ENCODE results near the gene THAP4.

THAP4 gene

DNA sequence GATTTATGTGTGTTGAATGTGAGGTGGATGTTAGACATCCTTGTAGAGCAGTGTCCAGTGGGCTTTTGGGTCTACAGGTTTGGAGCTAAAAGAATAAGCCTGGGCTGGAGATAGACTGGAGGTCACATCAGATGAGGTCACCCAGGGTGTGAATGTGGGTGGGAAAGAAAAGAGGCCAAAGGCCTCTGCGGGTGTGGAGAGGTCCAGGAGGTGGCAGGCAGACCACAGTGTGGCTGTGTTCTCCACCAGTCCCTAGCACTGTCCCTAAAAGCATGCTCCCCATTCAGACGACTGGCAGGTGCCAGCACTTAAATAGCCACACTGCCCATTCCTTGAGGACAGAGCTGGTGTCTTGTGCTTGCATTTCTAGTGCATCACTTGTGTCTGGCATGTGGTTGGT lies 4.7 kb upstream of the THAP4 start:
- FAIRE-seq = no peak
- no peak for DNase-seq (ENCODE audit: extremely low spot score, insufficient read length, low read depth)

DNA sequence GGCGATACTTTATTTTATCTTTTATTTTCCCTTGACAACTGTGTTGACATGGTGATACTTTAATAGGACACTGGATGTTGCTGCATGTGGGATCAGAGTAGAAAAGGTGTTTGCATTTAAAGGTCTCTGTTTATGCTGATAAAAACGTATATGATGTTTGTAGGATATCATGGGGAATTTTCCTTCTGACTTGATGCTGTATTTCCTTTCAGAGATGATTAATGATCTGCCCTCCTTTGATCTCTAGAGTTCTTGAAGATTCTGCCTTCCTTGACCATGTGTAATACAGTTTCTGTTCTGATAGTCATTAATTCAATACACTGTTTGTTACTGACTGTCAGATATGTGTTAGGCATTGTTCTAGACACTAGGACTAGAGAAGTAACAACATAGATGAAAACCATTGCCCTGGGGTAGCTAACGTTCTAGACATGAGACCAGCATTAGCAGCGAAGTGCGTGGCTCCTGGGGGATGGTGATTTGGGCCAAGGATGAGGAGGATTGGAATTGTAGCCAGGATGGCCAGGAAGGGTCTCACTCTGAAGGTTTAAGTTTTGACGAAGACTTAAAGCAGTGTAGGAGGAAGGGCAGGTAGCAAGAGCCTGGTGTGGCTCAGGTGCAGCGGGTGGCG lies 3.3 kb upstream of the THAP4 start:
- DNase-seq (ENCODE audit: extremely low spot score, insufficient read length, low read depth) = no peak
- no peak for FAIRE-seq

DNA sequence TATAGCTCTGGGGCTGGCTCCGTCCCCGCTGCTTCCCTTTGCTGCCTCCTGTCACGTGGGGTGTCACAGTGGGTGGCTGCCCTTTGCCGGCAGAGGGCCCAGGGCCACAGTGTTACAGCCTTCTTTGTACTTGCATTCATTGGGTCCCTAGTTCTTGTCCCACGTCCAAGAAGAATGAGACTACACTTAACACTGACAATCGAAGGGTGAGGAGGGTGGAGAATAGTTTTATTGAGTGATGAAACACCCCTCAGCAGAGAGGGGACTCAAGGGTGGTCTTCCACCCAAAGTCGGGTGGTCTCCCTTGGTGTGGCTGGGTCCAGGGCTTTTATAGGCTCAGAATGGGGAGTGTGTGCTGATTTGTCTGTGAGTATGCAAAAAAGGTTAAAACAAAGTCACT lies 2.4 kb upstream of the THAP4 start:
- no peak for DNase-seq (ENCODE audit: extremely low spot score, insufficient read length, low read depth)
- FAIRE-seq = no peak

DNA sequence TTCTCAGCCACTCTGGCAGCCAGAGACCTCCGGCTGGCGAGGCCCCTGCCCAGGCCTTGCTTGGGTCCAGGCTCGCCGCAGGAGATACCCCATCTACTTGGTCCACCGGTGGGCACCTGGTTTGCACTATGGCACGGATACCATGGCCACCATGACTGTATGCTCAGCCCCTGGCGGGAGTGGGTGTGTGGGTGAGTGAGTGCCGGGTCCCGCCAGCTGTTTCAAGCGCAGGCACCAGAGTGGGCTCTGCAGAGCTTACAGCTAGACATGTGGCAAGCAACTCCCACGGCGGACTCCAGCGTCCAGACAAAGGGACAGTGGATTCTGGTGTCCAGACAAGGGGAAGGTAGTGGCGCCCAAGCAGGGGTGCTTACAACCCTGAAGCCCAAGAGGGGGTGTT lies 2.0 kb upstream of the THAP4 start:
- no peak for DNase-seq (ENCODE audit: extremely low spot score, insufficient read length, low read depth)
- no peak for FAIRE-seq

DNA sequence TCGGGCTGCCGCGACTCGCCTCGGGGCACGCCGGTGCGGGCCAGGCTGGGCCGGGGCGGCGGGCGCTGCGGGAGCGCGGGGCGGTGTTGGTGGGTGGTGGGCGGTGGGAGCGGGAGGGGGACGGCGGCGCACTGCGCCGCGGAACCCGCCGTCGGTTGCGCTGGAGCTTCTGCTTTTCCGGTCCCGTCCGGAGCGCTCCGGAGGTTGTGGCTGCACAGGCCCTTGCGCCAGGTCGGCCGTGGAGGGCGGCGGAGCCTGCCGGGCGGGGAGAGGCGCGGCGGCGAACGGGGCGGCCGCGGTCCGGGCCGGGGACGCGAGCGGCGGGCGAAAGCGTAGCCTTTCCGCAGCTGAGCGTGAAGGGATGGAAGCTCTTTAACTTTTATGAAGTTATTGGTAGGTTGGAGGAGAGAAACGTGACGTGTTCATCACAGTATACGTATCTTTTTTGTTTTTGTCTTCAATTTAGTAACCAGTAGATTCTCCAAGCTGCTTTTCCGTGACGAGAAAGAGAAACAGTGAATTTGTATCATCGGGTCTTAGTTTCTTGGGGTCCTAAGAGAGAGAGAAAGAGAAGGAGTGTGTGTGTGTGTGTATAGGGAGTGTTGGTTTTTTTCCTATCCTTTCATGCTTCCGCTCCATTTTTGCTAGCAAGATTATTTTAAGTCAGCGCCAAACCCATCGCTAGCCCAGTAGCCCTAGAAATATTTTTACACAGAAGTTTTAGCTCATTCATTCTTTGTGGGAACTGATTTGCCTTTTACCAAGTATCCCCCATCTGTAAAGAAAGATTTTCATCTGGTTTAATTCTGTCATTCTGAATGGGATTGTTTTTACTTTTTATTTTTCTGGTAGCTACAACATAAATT lies 1.1 kb upstream of the THAP4 start:
- FAIRE-seq (no peak), DNase-seq (ENCODE audit: extremely low spot score, insufficient read length, low read depth) (peak; percentile 12)

DNA sequence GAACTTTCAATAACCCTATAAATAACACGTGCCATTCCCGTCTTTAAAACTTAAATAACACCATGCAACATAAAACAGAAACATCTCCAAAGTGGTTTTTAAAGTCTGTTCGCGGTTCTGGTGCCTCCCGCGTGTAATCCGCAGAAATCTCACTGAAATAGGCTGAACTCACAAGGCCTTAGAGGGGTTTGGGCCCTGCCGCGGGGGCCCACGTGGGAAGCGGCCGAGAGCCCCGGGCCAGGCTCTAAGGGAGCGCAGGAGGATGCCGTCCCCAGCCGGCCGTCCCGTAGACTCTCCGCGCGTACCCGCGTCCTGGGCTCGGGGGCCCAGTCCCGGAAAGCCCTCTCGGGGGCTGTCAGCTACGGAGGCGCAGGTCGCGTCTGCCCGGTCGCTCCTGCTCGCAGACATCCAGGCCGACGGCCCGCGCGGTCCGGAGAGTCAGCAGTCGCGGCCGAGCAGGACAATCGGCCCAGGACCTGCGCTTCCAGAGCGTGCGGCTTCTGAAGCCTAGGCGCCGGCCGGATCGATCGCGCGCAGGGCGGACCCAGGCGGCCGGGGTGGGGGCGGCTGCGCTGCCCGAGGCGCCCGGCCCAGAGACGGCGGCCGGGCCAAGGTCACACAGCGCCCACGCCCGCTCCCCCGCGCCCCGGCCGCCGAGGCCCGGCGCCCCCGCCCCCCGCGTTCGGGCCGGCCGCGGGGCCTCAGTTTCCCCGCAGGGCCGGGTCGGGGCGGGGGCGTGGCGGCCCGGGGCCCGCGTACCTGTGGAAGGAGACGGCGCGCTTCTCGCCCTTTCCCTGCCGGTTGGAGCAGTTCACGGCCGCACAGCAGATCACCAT lies 558 bp downstream of the THAP4 start:
- peak; percentile 15 for DNase-seq (ENCODE audit: extremely low spot score, insufficient read length, low read depth)
- no peak for FAIRE-seq

DNA sequence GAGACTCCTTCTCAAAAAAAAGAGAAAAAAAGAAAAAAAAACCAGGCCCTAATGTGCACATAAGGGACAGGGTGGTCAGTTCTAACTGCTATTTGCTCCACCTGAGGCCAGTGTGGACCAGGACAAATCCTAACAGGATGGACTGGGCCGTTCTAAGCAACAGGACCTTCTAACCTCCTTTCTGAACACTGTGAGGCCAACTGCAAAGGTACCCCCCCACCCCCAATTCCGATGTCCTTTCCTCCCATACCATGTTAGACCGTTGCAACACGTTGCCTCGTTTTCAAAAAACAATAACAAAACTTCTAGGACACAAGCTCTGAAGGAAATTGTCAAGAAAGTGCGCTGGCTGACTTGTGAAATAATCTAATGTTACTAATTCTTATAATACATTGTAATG lies 1.2 kb downstream of the THAP4 start:
- no peak for DNase-seq (ENCODE audit: extremely low spot score, insufficient read length, low read depth)
- FAIRE-seq = no peak

DNA sequence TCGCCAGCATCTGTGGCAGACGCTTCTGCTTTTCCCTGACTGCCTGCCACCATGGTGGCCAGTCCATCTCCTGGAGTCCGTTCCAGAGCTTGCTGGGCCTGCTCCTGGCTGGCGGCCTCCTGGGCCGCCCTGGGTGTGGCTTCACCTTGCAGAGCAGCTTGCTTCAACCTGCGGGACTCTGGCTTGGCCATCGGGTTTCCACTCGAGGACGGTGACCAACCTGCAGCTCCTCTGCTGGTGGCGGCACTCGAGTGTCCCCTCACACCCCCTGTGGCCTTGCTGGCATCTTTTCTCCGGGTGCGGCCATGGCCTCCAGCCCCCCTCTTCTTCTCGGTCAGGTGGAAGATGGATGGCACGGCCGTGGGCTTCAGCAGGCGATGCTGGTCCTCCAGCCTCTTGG lies 3.4 kb downstream of the THAP4 start:
- FAIRE-seq (no peak), DNase-seq (ENCODE audit: extremely low spot score, insufficient read length, low read depth) (no peak)

DNA sequence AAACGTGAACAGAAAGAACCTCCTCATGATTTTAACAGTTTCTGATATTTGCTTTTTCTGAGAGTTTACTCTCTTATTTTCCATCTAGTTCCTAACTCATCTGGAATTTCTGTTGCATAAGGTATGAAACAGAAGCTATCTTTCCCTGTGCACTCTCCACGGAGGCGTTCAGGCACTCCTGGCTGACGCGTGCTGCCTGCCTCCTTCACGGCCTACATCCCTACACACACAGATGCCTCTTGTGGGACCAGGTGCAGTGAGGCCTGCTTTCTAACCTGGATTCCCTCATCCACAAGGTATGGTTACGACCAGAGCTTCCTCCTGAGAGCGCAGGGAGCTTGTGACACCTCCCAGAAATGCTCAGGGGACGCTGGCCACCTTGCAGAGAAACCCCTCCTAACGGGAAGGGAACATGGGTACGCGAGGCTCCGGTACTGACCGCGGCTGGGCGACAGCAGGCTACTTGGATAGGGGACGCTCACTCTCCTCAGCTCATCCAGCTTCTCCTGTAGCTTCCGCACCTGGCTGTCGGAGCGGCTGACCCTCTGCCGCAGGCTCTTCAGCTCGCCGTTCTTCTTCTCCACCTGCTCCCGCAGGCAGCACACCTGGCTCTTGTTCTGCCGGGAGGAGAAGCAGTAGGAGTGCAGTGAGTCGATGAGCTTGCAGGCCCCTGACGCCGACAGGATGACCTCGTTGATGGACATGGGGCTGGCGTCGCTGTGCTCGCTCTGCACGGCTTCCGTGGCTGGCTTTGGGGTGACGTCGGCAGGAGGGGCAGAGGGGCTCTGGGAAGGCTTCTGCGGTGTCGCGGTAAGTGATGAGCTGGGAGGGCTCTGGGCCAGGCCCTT lies 4.3 kb downstream of the THAP4 start:
- no peak for DNase-seq (ENCODE audit: extremely low spot score, insufficient read length, low read depth)
- no peak for FAIRE-seq

DNA sequence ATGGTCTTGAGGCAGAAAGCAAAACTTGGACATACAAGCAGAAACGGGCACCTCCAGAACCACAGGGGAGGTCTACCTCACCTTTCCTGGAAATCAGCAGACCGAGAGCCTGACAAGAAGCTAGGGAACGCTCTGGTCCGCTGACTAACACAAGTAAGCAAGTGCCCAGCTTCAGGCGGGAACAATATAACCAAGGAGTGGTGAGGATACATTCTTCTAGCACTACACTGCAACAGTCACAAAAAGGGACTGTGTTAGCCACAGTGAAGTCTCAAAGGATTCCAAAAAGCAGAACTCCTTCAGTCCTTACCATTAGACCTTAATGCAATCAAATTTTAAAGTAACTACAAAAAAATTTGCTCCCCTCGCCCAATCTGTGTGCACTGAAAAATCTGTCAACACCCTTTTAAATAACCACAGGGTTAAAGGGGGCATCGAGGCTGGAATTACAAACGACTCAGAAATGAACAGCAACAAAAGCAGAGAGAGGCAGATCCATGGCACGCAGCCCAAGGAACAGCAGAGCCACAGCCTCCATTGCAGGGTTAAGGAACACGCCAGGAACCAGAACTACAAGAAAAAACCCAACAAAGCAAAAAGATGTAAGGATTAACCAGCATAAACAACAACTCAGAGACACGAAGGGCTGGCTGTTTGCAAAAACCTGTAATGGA lies 7.1 kb downstream of the THAP4 start:
- FAIRE-seq = no peak

DNA sequence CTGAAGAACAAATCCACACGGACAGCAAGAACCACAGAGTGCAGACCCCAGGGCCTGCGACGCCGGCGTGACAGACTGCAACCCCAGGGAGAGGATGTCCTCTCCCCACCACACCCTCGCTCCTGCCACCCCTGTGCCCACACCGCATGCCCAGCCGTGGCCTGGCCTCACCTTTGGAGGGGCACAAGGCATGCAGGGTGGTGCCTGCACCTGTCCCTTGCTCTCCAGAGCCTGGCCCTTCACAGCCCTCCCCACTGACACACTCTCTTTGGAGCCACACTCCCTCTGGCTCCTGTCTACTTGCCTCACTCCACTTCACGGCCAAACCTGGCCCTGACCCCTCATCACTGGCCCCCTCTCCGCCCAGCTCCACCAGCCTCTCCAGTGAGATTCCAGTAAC lies 9.3 kb downstream of the THAP4 start:
- no peak for FAIRE-seq
- DNase-seq (ENCODE audit: extremely low spot score, insufficient read length, low read depth) = no peak

More for the DNA sequence above, 7.1 kb downstream of the THAP4 start:
- DNase-seq (ENCODE audit: extremely low spot score, insufficient read length, low read depth) = no peak

DNA sequence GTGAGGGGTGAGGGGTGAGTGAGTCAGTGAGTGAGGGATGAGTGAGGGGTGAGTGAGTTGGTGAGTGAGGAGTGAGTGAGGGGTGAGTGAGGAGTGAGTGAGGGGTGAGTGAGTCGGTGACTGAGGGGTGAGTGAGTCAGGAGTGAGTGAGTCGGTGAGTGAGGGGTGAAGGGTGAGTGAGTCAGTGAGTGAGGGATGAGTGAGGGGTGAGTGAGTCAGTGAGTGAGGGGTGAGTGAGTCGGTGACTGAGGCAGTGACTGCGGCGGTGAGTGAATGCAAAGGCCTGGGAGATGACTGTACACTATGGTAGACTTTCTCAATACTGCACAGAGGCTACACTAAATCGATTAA lies 16.6 kb downstream of the THAP4 start:
- FAIRE-seq = no peak

DNA sequence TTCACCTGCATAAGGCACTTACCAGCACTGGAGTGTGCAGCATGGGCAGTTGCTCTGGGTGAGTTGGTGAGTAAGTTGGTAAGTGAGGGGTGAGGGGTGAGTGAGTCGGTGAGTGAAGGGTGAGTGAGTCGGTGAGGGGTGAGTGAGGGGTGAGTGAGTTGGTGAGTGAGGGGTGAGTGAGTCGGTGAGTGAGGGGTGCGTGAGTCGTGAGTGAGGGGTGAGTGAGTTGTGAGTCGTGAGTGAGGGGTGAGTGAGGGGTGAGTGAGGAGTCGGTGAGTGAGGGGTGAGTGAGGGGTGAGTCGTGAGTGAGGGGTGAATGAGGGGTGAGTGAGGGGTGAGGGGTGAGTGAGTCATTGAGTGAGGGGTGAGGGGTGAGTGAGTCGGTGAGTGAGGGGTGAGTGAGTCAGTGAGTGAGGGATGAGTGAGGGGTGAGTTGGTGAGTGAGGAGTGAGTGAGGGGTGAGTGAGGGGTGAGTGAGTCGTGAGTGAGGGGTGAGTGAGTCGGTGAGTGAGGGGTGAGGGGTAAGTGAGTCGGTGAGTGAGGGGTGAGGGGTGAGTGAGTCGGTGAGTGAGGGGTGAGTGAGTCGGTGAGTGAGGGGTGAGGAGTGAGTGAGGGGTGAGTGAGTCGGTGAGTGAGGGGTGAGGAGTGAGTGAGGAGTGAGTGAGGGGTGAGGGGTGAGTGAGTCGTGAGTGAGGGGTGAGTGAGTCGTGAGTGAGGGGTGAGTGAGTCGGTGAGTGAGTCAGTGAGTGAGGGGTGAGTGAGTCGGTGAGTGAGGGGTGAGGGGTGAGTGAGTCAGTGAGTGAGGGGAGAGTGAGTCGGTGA lies 17.1 kb downstream of the THAP4 start:
- no peak for FAIRE-seq
- DNase-seq (ENCODE audit: extremely low spot score, insufficient read length, low read depth) = no peak

More for the DNA sequence above, 16.6 kb downstream of the THAP4 start:
- DNase-seq (ENCODE audit: extremely low spot score, insufficient read length, low read depth) = no peak

DNA sequence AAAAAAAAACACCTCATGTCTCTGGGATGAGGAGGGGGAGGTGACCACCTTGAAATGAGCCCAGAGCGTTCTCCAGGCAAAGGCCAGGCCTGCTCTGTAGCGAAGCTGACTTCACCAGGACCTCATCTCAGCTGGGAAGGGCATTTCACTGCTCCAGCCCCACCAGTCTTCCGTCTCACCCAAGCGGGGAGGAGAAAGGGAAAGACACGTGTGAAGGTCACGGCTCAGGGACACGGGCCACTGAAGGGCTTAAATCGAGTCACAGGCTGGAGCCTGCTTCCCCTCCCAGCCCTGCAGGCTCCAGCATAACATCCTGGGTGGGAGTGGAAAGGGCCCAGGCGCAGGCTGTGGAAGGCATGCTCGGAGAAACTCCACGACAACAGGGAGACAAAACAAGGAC lies 18.1 kb downstream of the THAP4 start:
- FAIRE-seq (no peak), DNase-seq (ENCODE audit: extremely low spot score, insufficient read length, low read depth) (no peak)

DNA sequence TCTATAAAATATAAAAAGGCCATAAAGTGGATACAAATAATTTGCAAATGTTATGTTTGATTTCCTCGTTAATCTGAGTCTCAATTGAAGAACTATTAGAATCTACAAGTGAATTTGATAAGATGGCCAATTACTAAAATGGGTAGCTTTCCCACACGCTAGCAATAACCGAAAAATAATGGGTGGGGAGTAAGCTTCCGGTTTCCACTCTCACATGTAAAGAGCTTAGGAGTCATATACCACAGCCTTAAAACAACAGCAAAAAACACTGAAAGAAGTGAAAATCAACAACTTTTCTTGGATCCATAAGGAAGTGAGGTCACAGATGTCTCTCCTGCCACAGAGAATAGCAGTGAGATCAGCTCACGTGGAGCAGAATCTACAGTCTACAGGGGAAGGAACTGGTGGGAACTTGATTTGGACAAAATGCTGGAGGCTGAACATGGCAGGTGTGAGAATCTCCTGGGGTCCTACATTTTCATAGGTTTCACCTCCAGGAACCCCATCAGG lies 18.6 kb downstream of the THAP4 start:
- FAIRE-seq = no peak

DNA sequence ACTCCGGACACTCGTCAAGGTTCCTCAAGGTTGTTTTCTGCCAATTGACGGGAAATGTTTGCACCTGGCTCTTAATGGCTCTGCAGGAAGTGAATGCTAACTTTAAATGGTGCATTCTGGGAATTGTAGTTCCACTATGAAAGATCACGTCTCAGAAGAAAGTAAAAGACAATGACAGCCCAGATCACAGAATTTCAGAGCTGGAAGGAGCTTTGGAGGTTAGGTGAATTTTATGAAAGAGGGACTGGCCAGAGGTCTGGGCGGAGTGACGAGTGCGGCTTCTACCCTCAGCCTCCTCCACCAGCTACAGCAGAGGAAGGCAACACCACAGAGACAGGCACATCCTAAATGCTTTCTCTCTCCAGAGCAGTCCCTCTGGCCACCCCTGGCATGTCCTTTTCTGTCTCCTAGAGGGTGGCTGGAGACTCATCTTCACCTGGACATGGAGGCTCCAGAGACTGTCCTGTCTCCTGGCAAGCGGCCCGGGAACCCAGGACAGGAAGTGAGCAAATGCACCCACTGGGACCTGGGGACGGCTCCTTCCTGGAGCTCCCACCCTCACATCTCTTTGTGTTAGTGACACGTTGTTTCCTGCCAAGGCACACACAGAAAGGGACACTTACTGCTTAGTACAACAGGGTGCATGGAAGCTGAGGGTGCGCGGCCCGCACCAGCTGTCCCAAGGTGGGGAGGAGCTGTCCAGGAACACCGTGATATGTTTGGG lies 19.4 kb downstream of the THAP4 start:
- DNase-seq (ENCODE audit: extremely low spot score, insufficient read length, low read depth) = no peak
- peak; percentile 85 for FAIRE-seq

More for the DNA sequence above, 18.6 kb downstream of the THAP4 start:
- DNase-seq (ENCODE audit: extremely low spot score, insufficient read length, low read depth) = no peak

DNA sequence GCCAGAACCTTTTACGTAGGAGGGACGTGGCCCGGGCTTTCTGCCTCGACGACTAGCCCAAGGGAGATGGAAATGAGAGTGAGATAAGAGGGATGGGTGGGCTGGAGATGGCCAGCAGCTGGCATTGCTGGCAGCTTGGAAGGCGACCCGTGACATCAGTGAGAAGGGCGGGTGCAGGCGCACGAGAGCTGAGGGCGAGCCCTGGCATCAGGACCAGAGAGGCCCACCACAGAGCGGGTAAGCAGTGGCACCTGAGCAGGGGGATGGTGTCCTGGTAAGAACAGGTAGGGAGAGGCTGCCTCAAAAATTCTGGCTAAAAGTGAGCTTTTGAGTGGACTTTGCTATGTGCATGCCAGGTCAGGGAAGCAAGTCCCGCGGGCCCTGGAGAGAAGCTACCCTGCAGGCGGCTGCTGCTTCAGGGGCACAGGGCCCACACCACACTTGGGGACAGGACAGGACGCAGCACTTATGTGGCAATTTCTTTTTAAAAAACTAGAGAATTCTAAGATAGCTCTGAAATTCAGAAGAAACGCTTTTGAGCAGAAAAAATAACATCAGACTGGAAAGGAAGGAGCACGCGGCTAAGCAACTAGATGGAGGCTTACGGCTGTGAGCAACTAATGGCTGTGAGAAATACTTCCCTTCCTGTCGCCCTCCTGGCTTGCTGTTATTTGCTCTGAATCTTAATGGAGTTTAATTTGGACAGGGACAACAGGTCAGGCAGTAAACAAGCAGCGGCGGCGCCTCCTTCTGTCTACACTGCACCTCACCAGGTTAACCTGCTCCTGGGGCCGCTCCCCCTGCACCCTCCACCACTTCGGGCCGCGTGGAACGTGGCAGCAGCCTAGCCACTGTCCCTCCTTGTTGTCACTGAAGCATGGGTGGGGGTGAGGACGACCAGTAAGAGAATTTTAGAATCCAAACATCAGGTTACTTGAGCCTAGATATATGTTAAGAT lies 20.5 kb downstream of the THAP4 start:
- DNase-seq (ENCODE audit: extremely low spot score, insufficient read length, low read depth) (no peak), FAIRE-seq (no peak)
